ENCODE results near the gene DDX1.

Gene DDX1

DNA sequence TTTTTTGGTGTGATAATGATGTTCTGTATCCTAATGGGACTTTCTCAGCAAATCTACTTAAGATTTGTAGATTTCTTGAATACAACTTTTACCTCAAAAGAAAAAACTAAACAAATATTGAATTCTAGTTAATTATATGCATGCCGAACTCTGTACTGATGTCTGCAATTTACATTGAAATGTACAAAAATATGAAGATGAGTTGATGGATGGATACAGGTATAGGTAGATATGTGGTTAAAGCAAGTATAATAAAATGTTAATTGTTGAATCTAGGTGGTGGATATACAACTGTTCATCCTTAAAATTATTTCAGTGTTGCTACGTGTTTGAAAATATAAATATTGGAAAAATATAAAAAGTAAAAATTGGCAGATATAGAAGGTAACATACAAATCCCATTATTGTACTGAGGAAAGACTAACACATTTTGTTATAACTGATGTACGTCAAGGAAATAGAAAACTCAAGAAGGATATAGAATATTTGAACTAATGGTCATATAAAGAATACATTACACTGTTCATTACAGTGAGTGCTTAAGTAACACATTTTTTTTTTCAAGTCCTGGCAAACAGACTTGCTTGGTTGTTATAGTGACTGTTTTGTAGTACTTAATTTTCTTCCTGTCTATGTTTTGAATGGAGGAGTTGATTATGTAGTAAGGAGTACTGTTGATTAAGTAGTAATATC, 33.8 kb downstream of the DDX1 start:
- no peak overlapping the region for H3K23ac ChIP-seq (ENCODE audit: low read length in 2 of 2)

DNA sequence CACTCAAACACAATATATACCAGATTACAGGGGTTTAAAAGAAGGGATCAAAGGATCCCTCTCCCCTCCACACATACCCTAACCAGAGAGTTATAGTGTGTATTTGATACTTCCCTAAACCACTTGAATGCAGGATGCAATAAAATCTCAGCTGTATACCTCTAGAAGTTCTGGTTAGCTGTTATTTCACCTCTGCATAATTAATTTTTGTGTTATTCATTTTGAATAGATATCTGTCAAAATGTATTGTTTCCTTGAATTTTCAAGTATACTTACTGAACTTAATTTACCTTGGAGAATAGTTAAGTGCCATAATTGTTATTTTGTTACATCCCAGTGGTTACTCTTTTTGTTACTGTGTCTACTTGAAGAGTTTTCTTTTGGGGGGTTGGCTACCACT, 34.5 kb downstream of the DDX1 start:
- no peak overlapping the region for H3K4me2 ChIP-seq (ENCODE audit: low read length, poor library complexity, severe bottlenecking)
- no peaks in the 10 kb centered on the region for H3K27me3 ChIP-seq (ENCODE audit: control insufficient read depth in 1 of 2, insufficient read depth in 1 of 2, low read length in 2 of 2)
- DNase-seq: no peak
- no peak overlapping the region for H3K23ac ChIP-seq (ENCODE audit: low read length in 2 of 2)
- H2AFZ ChIP-seq (ENCODE audit: low read depth, low read length): no peak overlapping the region
- no peak overlapping the region for H2BK120ac ChIP-seq (ENCODE audit: low read depth, low read length)
- no peak overlapping the region for H3K4ac ChIP-seq (ENCODE audit: low read depth in 1 of 2, low read length in 2 of 2)
- H3K14ac ChIP-seq (ENCODE audit: low read length in 2 of 2): no peak overlapping the region
- H4K8ac ChIP-seq (ENCODE audit: low read length): no peak overlapping the region
- no peak overlapping the region for H3K27ac ChIP-seq (ENCODE audit: low read length, poor library complexity, severe bottlenecking)
- H3K9me3 ChIP-seq (ENCODE audit: control insufficient read depth, low read length): no peaks in the 10 kb centered on the region
- peaks cover 6 to 100% of the 10 kb centered on the region in 2 experiments for H3K36me3 ChIP-seq (ENCODE audit: control insufficient read depth in 1 of 2, insufficient read depth in 2 of 2, low read depth in 1 of 2, low read length in 2 of 2)
- no peak overlapping the region for H3K18ac ChIP-seq (ENCODE audit: low read depth in 1 of 2, low read length in 2 of 2)
- H2BK15ac ChIP-seq (ENCODE audit: low read depth, poor library complexity, severe bottlenecking): no peak overlapping the region
- H3K4me1 ChIP-seq (ENCODE audit: control insufficient read depth, insufficient read depth, low read depth, low read length): no peaks in the 10 kb centered on the region
- no peak overlapping the region for H3K4me3 ChIP-seq (ENCODE audit: insufficient read depth in 1 of 2, low read depth in 1 of 2, low read length in 2 of 2)
- H2AK5ac ChIP-seq (ENCODE audit: low read length, severe bottlenecking): no peak overlapping the region
- no peak overlapping the region for H3K9ac ChIP-seq (ENCODE audit: low read length)
- H2BK5ac ChIP-seq (ENCODE audit: low read depth, low read length, poor library complexity, severe bottlenecking): no peak overlapping the region
- H3K79me1 ChIP-seq (replicated peaks; ENCODE audit: low read length, poor library complexity, severe bottlenecking): peaks cover 14% of the 10 kb centered on the region
- no peak overlapping the region for H4K91ac ChIP-seq (ENCODE audit: low read length)
- H2BK12ac ChIP-seq (ENCODE audit: low read length in 2 of 2): no peak overlapping the region

More for the DNA sequence above, 33.8 kb downstream of the DDX1 start:
- no peaks in the 10 kb centered on the region for H3K4me1 ChIP-seq (ENCODE audit: control insufficient read depth, insufficient read depth, low read depth, low read length)
- peaks cover 12% of the 10 kb centered on the region for H3K79me1 ChIP-seq (replicated peaks; ENCODE audit: low read length, poor library complexity, severe bottlenecking)
- no peak for DNase-seq
- H3K27ac ChIP-seq (ENCODE audit: low read length, poor library complexity, severe bottlenecking): no peak overlapping the region
- no peak overlapping the region for H3K4me3 ChIP-seq (ENCODE audit: insufficient read depth in 1 of 2, low read depth in 1 of 2, low read length in 2 of 2)
- no peak overlapping the region for H2BK15ac ChIP-seq (ENCODE audit: low read depth, poor library complexity, severe bottlenecking)
- no peak overlapping the region for H2AK5ac ChIP-seq (ENCODE audit: low read length, severe bottlenecking)
- no peak overlapping the region for H3K9ac ChIP-seq (ENCODE audit: low read length)
- peaks cover 7 to 100% of the 10 kb centered on the region in 2 experiments for H3K36me3 ChIP-seq (ENCODE audit: control insufficient read depth in 1 of 2, insufficient read depth in 2 of 2, low read depth in 1 of 2, low read length in 2 of 2)
- 100% methylated on average over 1 of the region's 3 CpGs for WGBS
- no peak overlapping the region for H2BK5ac ChIP-seq (ENCODE audit: low read depth, low read length, poor library complexity, severe bottlenecking)
- H3K18ac ChIP-seq (ENCODE audit: low read depth in 1 of 2, low read length in 2 of 2): no peak overlapping the region
- H3K27me3 ChIP-seq (ENCODE audit: control insufficient read depth in 1 of 2, insufficient read depth in 1 of 2, low read length in 2 of 2): no peaks in the 10 kb centered on the region
- no peak overlapping the region for H2AFZ ChIP-seq (ENCODE audit: low read depth, low read length)
- H3K4ac ChIP-seq (ENCODE audit: low read depth in 1 of 2, low read length in 2 of 2): no peak overlapping the region
- no peak overlapping the region for H2BK12ac ChIP-seq (ENCODE audit: low read length in 2 of 2)
- H3K9me3 ChIP-seq (ENCODE audit: control insufficient read depth, low read length): no peaks in the 10 kb centered on the region
- no peak overlapping the region for H3K14ac ChIP-seq (ENCODE audit: low read length in 2 of 2)
- H3K4me2 ChIP-seq (ENCODE audit: low read length, poor library complexity, severe bottlenecking): no peak overlapping the region
- H4K91ac ChIP-seq (ENCODE audit: low read length): no peak overlapping the region
- no peak overlapping the region for H4K8ac ChIP-seq (ENCODE audit: low read length)
- H2BK120ac ChIP-seq (ENCODE audit: low read depth, low read length): no peak overlapping the region

DNA sequence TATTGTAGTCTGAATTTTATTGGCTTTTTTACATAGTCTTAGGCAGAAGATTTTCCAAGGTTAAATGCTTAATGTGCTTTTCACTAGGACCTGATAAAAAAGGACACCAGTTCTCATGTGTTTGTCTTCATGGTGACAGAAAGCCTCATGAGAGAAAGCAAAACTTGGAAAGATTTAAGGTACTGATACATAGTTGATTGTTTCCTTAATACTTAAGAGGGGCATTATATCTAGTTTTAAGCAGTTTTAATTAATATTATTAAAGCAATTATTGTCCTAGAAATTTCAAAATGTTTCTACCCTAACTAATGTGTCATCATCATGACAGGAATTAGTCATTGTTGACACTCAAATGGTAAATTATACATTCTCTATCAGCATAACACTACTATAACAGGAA, 35.3 kb downstream of the DDX1 start:
- Histone ChIP-seq H3K4ac (ENCODE audit: low read depth in 1 of 2, low read length in 2 of 2) (no peak overlapping the region), H4K91ac (ENCODE audit: low read length) (no peak overlapping the region), H3K36me3 (ENCODE audit: control insufficient read depth in 1 of 2, insufficient read depth in 2 of 2, low read depth in 1 of 2, low read length in 2 of 2) (peaks cover 4 to 100% of the 10 kb centered on the region in 2 experiments), H3K4me3 (ENCODE audit: insufficient read depth in 1 of 2, low read depth in 1 of 2, low read length in 2 of 2) (no peak overlapping the region), H3K14ac (ENCODE audit: low read length in 2 of 2) (no peak overlapping the region), H3K79me1 (replicated peaks; ENCODE audit: low read length, poor library complexity, severe bottlenecking) (peaks cover 12% of the 10 kb centered on the region), H3K27ac (ENCODE audit: low read length, poor library complexity, severe bottlenecking) (no peak overlapping the region), H2BK120ac (ENCODE audit: low read depth, low read length) (no peak overlapping the region), H3K23ac (ENCODE audit: low read length in 2 of 2) (no peak overlapping the region), H2AFZ (ENCODE audit: low read depth, low read length) (no peak overlapping the region), H3K18ac (ENCODE audit: low read depth in 1 of 2, low read length in 2 of 2) (no peak overlapping the region), H3K4me1 (ENCODE audit: control insufficient read depth, insufficient read depth, low read depth, low read length) (no peaks in the 10 kb centered on the region), H2BK5ac (ENCODE audit: low read depth, low read length, poor library complexity, severe bottlenecking) (no peak overlapping the region), H2AK5ac (ENCODE audit: low read length, severe bottlenecking) (no peak overlapping the region), H3K9me3 (ENCODE audit: control insufficient read depth, low read length) (no peaks in the 10 kb centered on the region), H4K8ac (ENCODE audit: low read length) (no peak overlapping the region), H3K27me3 (ENCODE audit: control insufficient read depth in 1 of 2, insufficient read depth in 1 of 2, low read length in 2 of 2) (no peaks in the 10 kb centered on the region), H2BK15ac (ENCODE audit: low read depth, poor library complexity, severe bottlenecking) (no peak overlapping the region), H3K4me2 (ENCODE audit: low read length, poor library complexity, severe bottlenecking) (no peak overlapping the region), H3K9ac (ENCODE audit: low read length) (no peak overlapping the region), H2BK12ac (ENCODE audit: low read length in 2 of 2) (no peak overlapping the region)
- DNase-seq: no peak

DNA sequence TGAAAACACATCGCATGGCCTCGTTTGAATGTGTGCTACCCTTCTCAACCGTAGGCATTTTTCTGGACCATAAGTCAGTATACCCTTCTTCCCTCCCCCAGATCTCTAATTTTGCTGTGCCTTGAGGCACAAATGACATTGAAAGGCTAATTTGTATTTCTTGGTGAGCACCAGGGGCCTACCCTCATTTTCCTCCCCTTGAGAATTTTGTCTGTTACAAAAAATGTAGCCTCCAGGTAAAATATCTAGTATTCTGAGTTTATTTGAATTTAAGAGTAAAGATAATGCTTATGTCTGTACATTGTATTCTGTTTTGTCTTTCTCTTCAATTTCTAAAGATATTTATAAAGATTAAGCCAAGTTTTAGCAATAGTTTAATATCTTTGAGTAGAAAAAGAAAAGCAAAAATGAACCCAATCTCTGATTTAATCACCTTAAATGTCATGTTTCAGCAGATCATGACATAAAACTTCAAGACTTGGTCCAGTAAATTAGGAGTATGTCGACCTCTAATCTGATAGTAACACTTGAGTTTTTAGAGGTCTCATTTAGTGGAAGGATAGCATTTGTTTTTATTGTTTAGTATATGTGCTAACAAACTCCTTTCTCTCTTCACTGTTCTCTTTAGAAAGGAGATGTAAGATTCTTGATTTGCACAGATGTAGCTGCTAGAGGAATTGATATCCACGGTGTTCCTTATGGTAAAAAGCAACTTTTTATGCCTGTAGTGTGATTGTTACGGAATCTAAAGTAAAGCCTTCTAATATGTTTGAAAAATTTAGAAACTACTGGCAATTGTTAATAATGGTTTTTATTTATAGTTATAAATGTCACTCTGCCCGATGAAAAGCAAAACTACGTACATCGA, 36.4 kb downstream of the DDX1 start:
- Histone ChIP-seq H3K27ac (ENCODE audit: low read length, poor library complexity, severe bottlenecking) (no peak overlapping the region), H3K4me3 (ENCODE audit: insufficient read depth in 1 of 2, low read depth in 1 of 2, low read length in 2 of 2) (no peak overlapping the region), H4K91ac (ENCODE audit: low read length) (no peak overlapping the region), H3K9me3 (ENCODE audit: control insufficient read depth, low read length) (no peaks in the 10 kb centered on the region), H3K36me3 (ENCODE audit: control insufficient read depth in 1 of 2, insufficient read depth in 2 of 2, low read depth in 1 of 2, low read length in 2 of 2) (peaks cover 8 to 100% of the 10 kb centered on the region in 2 experiments), H2BK15ac (ENCODE audit: low read depth, poor library complexity, severe bottlenecking) (no peak overlapping the region), H3K4me2 (ENCODE audit: low read length, poor library complexity, severe bottlenecking) (no peak overlapping the region), H3K4me1 (ENCODE audit: control insufficient read depth, insufficient read depth, low read depth, low read length) (no peaks in the 10 kb centered on the region), H3K79me1 (replicated peaks; ENCODE audit: low read length, poor library complexity, severe bottlenecking) (peaks cover 14% of the 10 kb centered on the region), H2BK12ac (ENCODE audit: low read length in 2 of 2) (no peak overlapping the region), H2BK120ac (ENCODE audit: low read depth, low read length) (no peak overlapping the region), H4K8ac (ENCODE audit: low read length) (no peak overlapping the region), H3K23ac (ENCODE audit: low read length in 2 of 2) (no peak overlapping the region), H3K18ac (ENCODE audit: low read depth in 1 of 2, low read length in 2 of 2) (no peak overlapping the region), H2BK5ac (ENCODE audit: low read depth, low read length, poor library complexity, severe bottlenecking) (no peak overlapping the region), H3K9ac (ENCODE audit: low read length) (no peak overlapping the region), H3K27me3 (ENCODE audit: control insufficient read depth in 1 of 2, insufficient read depth in 1 of 2, low read length in 2 of 2) (no peaks in the 10 kb centered on the region), H3K14ac (ENCODE audit: low read length in 2 of 2) (no peak overlapping the region), H2AK5ac (ENCODE audit: low read length, severe bottlenecking) (no peak overlapping the region), H3K4ac (ENCODE audit: low read depth in 1 of 2, low read length in 2 of 2) (no peak overlapping the region), H2AFZ (ENCODE audit: low read depth, low read length) (no peak overlapping the region)
- WGBS: 98% methylated on average over 8 of the region's 9 CpGs
- no peak for DNase-seq
